GM19438 (cell line): Measurements from ENCODE around the gene HDAC4.
"Not testable (repeated sequence)": the region's sequence is repeated elsewhere in the genome, so short reads cannot be mapped to it uniquely, and the experiment has no call there.

Experiments used
- ATAC-seq: cut with Tn5 transposase; IDR thresholded peaks from one replicate; pipeline ENCODE4 v1.9.1; 2021; ENCODE audit warnings: low read depth; ENCODE audit not compliant: unreplicated experiment

The HDAC4 gene

GRCh38 chr2:239400596-239401066, at the start of gene HDAC4:
HDAC4 (minus strand) TSS chr2:239401020; CDS start chr2:239352699, 48,321 bp downstream.
- ATAC-seq = no peak

DNA sequence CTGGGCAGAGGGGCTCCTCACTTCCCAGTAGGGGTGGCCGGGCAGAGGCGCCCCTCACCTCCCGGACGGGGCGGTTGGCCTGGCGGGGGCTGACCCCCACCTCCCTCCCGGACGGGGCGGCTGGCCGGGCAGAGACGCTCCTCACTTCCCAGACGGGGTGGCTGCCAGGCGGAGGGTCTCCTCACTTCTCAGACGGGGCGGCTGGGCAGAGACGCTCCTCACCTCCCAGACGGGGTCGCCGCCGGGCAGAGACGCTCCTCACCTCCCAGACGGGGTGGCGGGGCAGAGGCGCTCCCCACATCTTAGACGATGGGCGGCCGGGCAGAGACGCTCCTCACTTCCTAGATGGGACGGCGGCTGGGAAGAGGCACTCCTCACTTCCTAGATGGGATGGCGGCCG, 48.6 kb upstream of the HDAC4 start:
- ATAC-seq = not testable (repeated sequence)

DNA sequence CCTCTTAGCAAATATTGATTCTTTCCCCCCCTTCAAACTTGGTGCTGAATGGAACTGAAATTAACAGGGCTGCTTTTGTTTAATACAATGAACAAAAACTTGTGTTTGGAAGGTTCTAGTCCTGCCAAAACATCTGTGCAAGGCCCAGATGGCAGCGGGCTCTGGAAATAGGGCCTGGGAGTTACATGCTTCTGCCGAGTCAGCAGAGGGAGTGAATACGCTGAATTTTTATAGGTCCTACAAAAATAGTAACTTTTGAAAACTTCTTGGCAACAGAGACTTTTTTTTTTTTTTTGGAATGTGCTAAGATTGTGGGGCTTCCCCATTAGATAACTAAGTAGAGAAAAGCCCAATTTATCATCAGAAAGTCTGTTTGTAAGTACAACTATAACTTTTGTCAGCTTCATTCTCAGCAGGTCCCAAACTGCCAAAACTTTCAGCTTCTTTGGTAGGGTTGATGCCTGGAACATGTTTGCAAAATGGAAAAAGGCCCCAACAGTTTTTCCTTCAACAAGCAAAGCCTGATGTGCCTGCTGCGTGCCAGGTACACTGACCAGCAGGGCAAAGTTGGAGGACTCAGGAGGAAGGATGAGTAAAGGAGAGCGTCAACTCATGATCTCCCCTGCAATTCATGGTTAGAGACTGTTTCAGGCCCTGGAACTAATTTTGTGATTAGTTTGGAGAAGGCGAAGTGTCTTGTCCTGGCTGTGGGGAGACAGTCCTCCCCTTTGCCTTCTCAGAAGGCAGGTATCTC, 45.1 kb upstream of the HDAC4 start:
- no peak for ATAC-seq

GRCh38 chr2:239444626-239445577, 44.1 kb upstream of the HDAC4 start:
- ATAC-seq = no peak

DNA sequence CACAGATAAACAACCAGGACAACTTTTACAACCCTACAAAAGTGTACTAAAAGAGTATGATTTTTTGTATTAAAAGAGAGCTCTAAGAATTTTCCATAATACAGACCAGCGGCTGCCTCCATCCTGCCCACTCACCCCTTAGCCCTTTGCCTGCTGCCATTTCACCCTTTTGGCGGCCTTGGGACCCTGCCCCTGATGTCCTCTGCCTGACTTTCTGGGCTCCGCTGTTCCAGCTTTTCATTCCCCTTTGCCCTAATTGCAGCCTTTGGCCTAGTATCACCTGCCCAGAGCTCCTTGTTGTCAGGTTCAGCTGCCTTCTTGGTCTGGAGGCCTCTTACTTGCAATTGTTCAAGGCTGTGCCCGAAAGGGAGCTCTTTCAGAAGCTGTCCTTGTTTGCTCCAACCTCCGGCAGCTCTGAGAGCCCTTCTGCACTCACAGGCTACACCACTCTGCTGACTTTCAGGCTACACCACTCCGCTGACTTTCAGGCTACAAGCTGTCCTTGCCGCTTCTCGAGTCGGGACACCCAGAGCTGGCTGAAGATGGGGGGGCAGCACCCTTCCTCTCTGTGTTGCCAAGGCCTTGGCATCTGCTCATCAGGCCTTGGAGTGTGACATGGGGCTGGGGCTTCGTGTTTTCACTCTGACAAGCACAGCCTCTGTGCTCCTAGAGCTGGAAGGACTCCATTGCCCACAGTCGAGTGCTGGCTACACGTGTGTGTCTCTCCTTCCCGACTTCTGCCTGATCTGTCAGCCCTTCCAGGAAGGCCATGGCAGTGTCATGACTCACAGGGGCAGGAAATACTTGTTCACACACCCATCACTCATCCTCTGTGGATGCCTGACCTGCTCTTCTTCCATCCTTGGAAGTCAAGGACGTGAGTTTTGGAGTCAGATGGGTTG, 43.1 kb upstream of the HDAC4 start:
- ATAC-seq = no peak

DNA sequence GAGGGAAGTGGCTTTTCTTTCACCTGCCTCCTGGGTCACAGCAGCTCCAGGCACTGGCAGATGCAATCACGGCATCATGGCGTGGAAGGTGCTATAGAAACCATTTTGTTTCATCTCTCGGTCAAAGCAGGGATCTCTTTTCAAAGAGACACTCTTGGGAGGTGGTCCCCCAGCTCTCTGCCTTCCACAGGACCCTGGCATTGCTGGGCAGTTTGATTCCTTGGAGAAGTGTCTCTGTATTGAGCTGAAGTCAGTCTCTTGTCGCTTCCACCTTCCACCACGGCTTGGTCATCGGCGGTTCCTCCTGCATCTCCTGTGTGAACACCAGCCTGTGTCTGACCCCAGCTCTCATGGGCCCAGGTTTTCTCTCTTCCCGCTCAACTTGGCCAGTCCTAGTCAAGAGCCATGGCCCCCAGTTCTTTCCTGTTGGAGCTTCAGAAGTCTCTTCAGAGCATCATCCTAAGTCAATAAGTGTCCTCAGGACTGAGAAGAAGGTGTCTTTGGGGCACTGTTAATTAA, 42.3 kb upstream of the HDAC4 start:
- ATAC-seq = no peak

DNA sequence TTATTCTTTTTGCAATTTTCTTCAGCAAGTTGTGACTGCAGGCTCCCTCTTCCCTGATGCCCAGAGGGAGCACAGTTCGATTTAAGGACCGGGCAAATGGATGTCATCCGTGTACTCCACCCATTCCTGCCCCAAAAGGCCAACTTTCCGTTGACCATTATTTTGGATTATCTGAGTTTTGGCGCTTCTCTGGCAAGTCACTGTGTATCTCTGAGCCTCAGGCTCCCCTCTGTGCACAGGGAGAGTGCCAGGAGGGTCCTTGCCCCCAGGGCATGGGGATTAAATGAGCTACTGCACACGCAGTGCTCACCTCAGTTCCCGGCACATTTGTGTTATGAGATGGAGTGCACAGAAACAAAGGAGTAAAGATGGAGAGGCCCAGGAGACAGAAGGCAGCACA, 41.4 kb upstream of the HDAC4 start:
- ATAC-seq = no peak

DNA sequence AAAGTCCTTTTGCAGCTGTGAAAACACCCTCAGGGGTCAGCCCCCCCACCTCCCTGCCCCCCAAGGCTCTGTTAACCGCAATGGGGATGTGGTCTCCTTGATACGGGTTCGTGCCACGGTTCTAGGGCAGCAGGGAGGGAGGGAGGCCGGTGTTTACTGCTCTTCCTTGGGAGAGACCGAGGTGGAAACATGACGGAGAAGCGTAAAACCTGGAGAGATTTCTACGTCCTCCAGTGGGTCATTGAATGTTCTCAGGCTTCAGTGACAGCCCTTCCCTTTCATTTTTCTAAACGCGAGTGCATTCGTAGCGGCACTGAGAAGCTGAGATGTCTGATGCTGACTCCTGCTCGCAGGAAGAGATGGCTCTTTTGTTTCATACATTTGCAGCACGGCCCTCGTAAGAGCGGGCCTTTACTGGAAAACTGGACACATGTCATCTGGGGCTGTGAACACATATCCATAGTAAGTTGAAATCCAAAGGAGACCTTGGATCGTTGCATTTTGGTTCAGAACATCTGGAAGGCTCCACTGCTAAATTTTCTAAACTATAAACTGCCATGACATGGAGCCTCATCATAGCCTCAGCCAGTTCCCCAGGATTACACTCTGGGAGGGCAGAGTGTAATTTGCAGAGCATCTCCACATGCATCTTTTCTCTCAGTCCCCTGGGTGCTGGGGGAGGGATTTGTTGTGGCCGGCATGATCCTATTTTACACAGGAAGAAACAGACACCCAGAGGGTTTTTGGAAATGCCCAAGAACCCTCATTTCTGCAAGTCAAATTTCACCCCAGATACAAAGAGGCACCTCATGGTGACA, 40.6 kb upstream of the HDAC4 start:
- no peak for ATAC-seq

- no peak for ATAC-seq
These were observed 39.7 kb upstream of the HDAC4 start for GRCh38 chr2:239440511-239440959.

GRCh38 chr2:239439754-239440315, 39.0 kb upstream of the HDAC4 start:
- no peak for ATAC-seq

GRCh38 chr2:239438995-239439753, 38.4 kb upstream of the HDAC4 start:
- ATAC-seq = no peak

DNA sequence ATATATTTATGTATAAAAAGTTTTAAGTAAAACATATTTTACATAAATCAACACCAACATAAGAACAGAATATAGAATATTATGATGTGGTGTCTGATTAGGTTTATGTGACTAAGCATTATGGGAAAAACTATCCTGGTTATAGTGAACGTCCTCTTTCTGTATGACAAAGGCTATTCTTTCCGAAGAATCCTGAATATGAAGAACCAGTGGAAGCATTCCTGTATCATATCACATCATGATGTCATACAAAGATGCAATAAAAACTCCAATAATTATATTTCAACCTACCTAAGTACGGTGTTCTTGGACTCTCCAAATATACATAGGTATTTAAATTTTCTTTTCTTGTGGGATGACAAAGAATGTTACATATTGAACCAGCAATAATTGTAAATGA, 37.5 kb upstream of the HDAC4 start:
- no peak for ATAC-seq

GRCh38 chr2:239436669-239437335, 36.0 kb upstream of the HDAC4 start:
- ATAC-seq = no peak

DNA sequence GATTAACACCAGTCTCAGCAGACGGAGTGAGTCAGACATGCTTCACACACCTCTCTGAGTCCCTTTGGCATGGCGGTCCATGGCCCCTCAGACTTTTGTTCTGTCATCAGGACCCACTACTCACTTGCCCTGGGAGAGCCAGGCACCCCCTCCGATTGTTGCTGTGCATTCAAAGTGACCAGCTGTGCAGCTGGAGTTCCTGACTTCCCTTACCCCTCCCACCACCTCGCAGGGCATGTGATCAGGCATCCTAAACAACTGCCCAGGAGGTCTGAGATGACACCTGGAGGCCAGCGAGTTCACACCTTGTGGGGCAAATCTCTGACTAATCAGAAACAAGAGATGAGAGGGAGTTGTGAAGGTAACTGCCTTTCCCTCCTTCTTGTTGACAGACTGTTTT, 35.3 kb upstream of the HDAC4 start:
- ATAC-seq = no peak

- ATAC-seq = no peak
These were observed 33.1 kb upstream of the HDAC4 start for GRCh38 chr2:239433777-239434403.

GRCh38 chr2:239432174-239432573, 31.4 kb upstream of the HDAC4 start:
- ATAC-seq = no peak

DNA sequence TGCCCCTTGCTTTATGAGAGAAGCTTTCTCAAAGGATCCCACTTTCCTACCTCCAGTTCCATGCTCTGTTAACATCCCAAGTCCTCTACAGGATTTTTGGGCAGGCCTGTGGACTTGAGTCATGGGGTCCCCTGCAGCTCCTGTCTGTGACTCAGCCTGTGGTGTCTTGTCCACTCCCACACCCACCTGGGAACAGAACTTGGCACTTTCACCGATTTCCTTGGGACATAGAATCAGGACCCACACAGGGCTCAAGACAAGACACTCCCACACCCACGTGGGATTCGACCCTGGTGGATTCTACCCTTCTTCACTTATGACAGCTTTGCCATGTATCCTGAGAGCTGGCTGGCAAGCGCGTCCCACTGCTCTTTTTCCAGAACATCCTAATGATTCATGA, 30.7 kb upstream of the HDAC4 start:
- ATAC-seq = no peak
